SK-N-SH (cell line): ENCODE measurements around the gene AFAP1L2. TPM values are rescaled to one million over a fixed set of nuclear protein-coding genes. Genes with fewer than 3 reads are reported as not detected.

Experiments
- CTCF ChIA-PET: fragments of 300-600, 350-600 bp; formaldehyde crosslinking; extraction: SDS; loops from one replicate; lab custom pipeline; 2021; lab: Yijun Ruan, JAX
- POLR2A ChIA-PET: fragments of 350-600 bp; sonication (Branson Sonifier 250); formaldehyde crosslinking; extraction: SDS; loops from one replicate; lab custom pipeline; 2020; ENCODE audit warnings: antibody characterized with exemption, inconsistent platforms; lab: Yijun Ruan, JAX
- DNase-seq: peaks from one replicate; pipeline ENCODE4 v3.0.0; 2012
- H2AFZ ChIP-seq: fragments of 200-600 bp; sonication (generic); 2 replicates; pipeline ENCODE4 v1.8.1; 2016; ENCODE audit warnings: antibody characterized with exemption, mild to moderate bottlenecking, low read depth
- H3F3A ChIP-seq: fragments of 200-600 bp; sonication (generic); replicated peaks from 2 replicates; pipeline ENCODE3; 2016; ENCODE audit warnings: antibody characterized with exemption, mild to moderate bottlenecking; ENCODE audit not compliant: insufficient read depth
- H3K27ac ChIP-seq, 2 experiments: fragments of 200-500 bp in 1 of 2; fragments of 200-600 bp in 1 of 2; sonication (Bioruptor generic) in 1 of 2; sonication (generic), shearing (Covaris generic) in 1 of 2; 2 replicates each; pipeline versions ENCODE4 v1.5.1 to v1.6.1; 2014 to 2016; ENCODE audit warnings: low read depth in 2 of 2, inconsistent platforms in 1 of 2, low read length in 1 of 2, mild to moderate bottlenecking in 1 of 2, mixed read lengths in 1 of 2
- H3K27me3 ChIP-seq: fragments of 200-600 bp; sonication (generic), shearing (Covaris generic); 2 replicates; pipeline ENCODE4 v1.6.1; 2016; ENCODE audit warnings: mixed run types; ENCODE audit not compliant: insufficient read depth
- H3K36me3 ChIP-seq, 2 experiments: fragments of 200-500 bp in 1 of 2; fragments of 200-600 bp in 1 of 2; sonication (Bioruptor generic) in 1 of 2; sonication (generic) in 1 of 2; replicated peaks in 1 of 2; 2 replicates each; pipeline versions ENCODE3 to v1.5.1; 2014 to 2016; ENCODE audit warnings: low read length in 1 of 2, mild to moderate bottlenecking in 1 of 2; ENCODE audit not compliant: insufficient read depth in 2 of 2, control insufficient read depth in 1 of 2
- H3K4me1 ChIP-seq, 2 experiments: fragments of 200-500 bp in 1 of 2; fragments of 200-600 bp in 1 of 2; sonication (Bioruptor generic) in 1 of 2; sonication (generic), shearing (Covaris generic) in 1 of 2; 2 replicates each; pipeline versions ENCODE4 v1.5.1 to v1.6.1; 2014 to 2016; ENCODE audit warnings: low read depth in 1 of 2, low read length in 1 of 2, mixed run types in 1 of 2; ENCODE audit not compliant: insufficient read depth in 2 of 2, control insufficient read depth in 1 of 2
- H3K4me2 ChIP-seq: fragments of 200-600 bp; sonication (generic), shearing (Covaris generic); 2 replicates; pipeline ENCODE4 v1.6.1; 2017; ENCODE audit warnings: mixed run types
- H3K4me3 ChIP-seq, 2 experiments: fragments of 200-500 bp in 1 of 2; fragments of 200-600 bp in 1 of 2; sonication (Bioruptor generic) in 1 of 2; sonication (generic), shearing (Covaris generic) in 1 of 2; 2 replicates each; pipeline versions ENCODE4 v1.5.1 to v1.8.1; 2014 to 2016; ENCODE audit warnings: low read depth in 2 of 2, inconsistent platforms in 1 of 2, low read length in 1 of 2, mild to moderate bottlenecking in 1 of 2, mixed read lengths in 1 of 2, moderate library complexity in 1 of 2
- H3K79me2 ChIP-seq: fragments of 200-600 bp; sonication (generic); 2 replicates; pipeline ENCODE4 v1.8.1; 2017; ENCODE audit warnings: mild to moderate bottlenecking; ENCODE audit not compliant: insufficient read depth
- H3K9ac ChIP-seq: fragments of 200-600 bp; sonication (generic); 2 replicates; pipeline ENCODE4 v1.6.1; 2017; ENCODE audit warnings: mixed run types
- H3K9me2 ChIP-seq: fragments of 200-600 bp; sonication (generic); 2 replicates; pipeline ENCODE4 v1.6.1; 2017; ENCODE audit warnings: mixed run types
- H3K9me3 ChIP-seq: fragments of 200-600 bp; sonication (generic); 2 replicates; pipeline ENCODE4 v1.6.1; 2017; ENCODE audit warnings: mixed run types, mild to moderate bottlenecking, moderate library complexity
- H4K20me1 ChIP-seq: fragments of 200-600 bp; sonication (generic); 2 replicates; pipeline ENCODE4 v1.6.1; 2017; ENCODE audit warnings: mild to moderate bottlenecking, mixed run types; ENCODE audit not compliant: insufficient read depth
- ELF1 ChIP-seq: IDR thresholded peaks from 2 replicates; pipeline ENCODE4 v1.4.0; 2012
- EP300 ChIP-seq, 2 experiments: IDR thresholded peaks; 2 replicates each; pipeline versions ENCODE4 v1.4.0 to v1.6.1; 2012; ENCODE audit warnings: borderline replicate concordance in 1 of 2, low read depth in 1 of 2, low read length in 1 of 2
- FOSL2 ChIP-seq: IDR thresholded peaks from 2 replicates; pipeline ENCODE4 v1.4.0; 2012; ENCODE audit warnings: low read depth, mild to moderate bottlenecking, moderate library complexity, borderline replicate concordance
- FOXJ3 ChIP-seq: sonication (generic); formaldehyde crosslinking; IDR thresholded peaks from 2 replicates; pipeline ENCODE4 v1.5.1; 2020; ENCODE audit warnings: mild to moderate bottlenecking, missing genetic modification reagents
- FOXM1 ChIP-seq: IDR thresholded peaks from 2 replicates; pipeline ENCODE4 v1.4.0; 2012; ENCODE audit warnings: low read depth, mild to moderate bottlenecking
- JUND ChIP-seq: IDR thresholded peaks from 2 replicates; pipeline ENCODE4 v1.4.0; 2012
- MEF2A ChIP-seq: IDR thresholded peaks from 2 replicates; pipeline ENCODE4 v1.4.0; 2012; ENCODE audit warnings: low read depth, borderline replicate concordance
- NRF1 ChIP-seq: IDR thresholded peaks from 2 replicates; pipeline ENCODE4 v1.6.1; 2012; ENCODE audit warnings: low read depth, mild to moderate bottlenecking, low read length
- PBX3 ChIP-seq: IDR thresholded peaks from 2 replicates; pipeline ENCODE4; 2012
- RAD21 ChIP-seq: IDR thresholded peaks from 2 replicates; pipeline ENCODE4 v1.6.1; 2012; ENCODE audit warnings: mild to moderate bottlenecking, low read length
- RCOR1 ChIP-seq: fragments of 150-350 bp; IDR thresholded peaks from 2 replicates; pipeline ENCODE4 v1.6.1; 2017; ENCODE audit warnings: antibody characterized with exemption, low read length
- RFX5 ChIP-seq: IDR thresholded peaks from 2 replicates; pipeline ENCODE4 v1.6.1; 2012; ENCODE audit warnings: mild to moderate bottlenecking, improper control_type of control experiment, low read length
- RXRA ChIP-seq: IDR thresholded peaks from 2 replicates; pipeline ENCODE4 v1.4.0; 2012; ENCODE audit warnings: low read depth, mild to moderate bottlenecking, borderline replicate concordance
- SMC3 ChIP-seq: IDR thresholded peaks from 2 replicates; pipeline ENCODE4 v1.6.1; 2012; ENCODE audit warnings: low read depth, low read length, improper control_type of control experiment
- TAF1 ChIP-seq: IDR thresholded peaks from 2 replicates; pipeline ENCODE4 v1.6.1; 2012; ENCODE audit warnings: low read depth, mild to moderate bottlenecking, low read length, moderate library complexity, borderline replicate concordance
- TEAD4 ChIP-seq: IDR thresholded peaks from 2 replicates; pipeline ENCODE4 v1.4.0; 2012; ENCODE audit warnings: mild to moderate bottlenecking, borderline replicate concordance; ENCODE audit not compliant: insufficient read depth
- whole genome bisulfite sequencing: methylation state at CpG from one replicate; pipeline ENCODE4 v1.1.6; 2017; ENCODE audit warnings: low lambda C conversion rate; 5-methylcytosine and 5-hydroxymethylcytosine counted together
- polyA plus RNA-seq, 3 experiments: library from polyadenylated mRNA; depleted of rRNA; stranded (reverse); fragments of >200 nt; gene quantifications; 2 replicates each; pipeline ENCODE4 v1.2.3, GENCODE V29; 2012
- TF ChIP-seq, protein P1 (sequence below): fragments of 200-600 bp; sonication (generic); IDR thresholded peaks from 2 replicates; pipeline ENCODE4 v1.6.1; 2017; ENCODE audit warnings: antibody characterized with exemption, mild to moderate bottlenecking, moderate library complexity
- TF ChIP-seq, protein P2 (sequence below): IDR thresholded peaks from 2 replicates; pipeline ENCODE4 v1.4.0; 2012; ENCODE audit warnings: low read depth

The AFAP1L2 gene
- polyA plus RNA-seq, 1 of the 3 experiments (the other 2 are of a cell fraction) = 0.54 TPM

DNA sequence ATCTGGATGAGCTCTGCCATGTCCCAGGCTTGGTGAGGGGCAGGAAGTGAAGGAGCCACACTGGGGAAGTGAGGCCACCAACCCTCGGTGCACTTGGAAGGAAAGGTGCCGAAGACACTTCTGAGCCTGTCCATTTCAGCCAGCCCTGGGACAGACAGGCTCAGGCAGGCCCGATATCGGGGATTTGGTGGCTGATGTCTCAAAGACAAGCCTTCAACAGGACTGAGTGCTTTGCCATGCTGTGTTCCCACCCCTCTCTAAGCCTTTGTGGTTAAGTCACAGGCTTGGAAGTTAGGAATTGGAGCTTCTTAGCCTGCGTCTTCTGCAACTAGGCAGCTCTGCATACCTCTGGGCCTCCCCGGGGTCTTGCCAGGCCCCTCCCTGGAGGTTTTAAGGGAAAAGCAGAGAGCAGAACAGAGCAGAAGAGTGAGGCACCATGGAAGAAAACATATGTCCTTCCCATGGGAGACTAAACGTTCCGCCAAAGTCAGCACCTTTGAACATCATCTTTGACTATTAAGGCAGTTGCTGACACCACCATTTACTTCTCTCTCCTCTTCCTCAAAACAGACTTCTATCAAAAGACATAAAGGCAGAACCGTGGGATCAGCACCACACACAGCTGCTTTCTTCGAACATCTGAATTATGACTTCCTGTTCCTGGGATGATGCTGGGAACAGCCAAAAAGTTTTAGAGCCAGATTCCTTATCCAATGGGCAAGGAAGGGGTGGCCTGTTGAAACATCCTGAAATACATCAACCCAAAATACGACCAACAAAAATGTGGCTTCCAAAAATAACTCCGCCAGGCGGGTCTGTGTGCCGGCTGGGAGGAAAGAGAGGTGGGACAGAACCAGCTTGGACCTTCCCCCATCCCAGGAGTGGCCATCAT, 71.8 kb downstream of the AFAP1L2 start:
- no peaks in the 10 kb centered on the region for H3K9me3 ChIP-seq
- ChIA-PET POLR2A (no interaction called here), CTCF (interaction anchor here (1.1 to 2.6 kb wide), 2 partner anchors 28 to 44 kb away, joined by 4 to 11 read pairs; no protein-coding TSS in a partner anchor)
- no peaks in the 10 kb centered on the region; a peak in 1 of 4 replicates for H3K4me1 ChIP-seq
- H3K9ac ChIP-seq = no peak overlapping the region
- H3K4me2 ChIP-seq = no peak overlapping the region
- H3K27me3 ChIP-seq = peaks cover 5% of the 10 kb centered on the region; the same call in 1 of the 2 replicates
- no peak overlapping the region for H2AFZ ChIP-seq
- no peaks in the 10 kb centered on the region for H3K79me2 ChIP-seq
- H3K27ac ChIP-seq = no peak overlapping the region
- no peak overlapping the region for H3K4me3 ChIP-seq
- no peaks in the 10 kb centered on the region for H3K36me3 ChIP-seq
- H4K20me1 ChIP-seq = no peaks in the 10 kb centered on the region
- WGBS = 71% methylated on average over 11 of the region's 14 CpGs
- no peaks in the 10 kb centered on the region for H3K9me2 ChIP-seq
- H3F3A ChIP-seq = no peaks in the 10 kb centered on the region
- no peak for DNase-seq
- TF ChIP-seq MEF2A (no peak), EP300 (IDR thresholded peaks at IDR 0.05; ENCODE audit: borderline replicate concordance in 1 of 2, low read depth in 1 of 2, low read length in 1 of 2) (no peak), RFX5 (no peak), FOXM1 (no peak), RXRA (no peak), ELF1 (no peak), PBX3 (no peak), FOXJ3 (no peak), NRF1 (no peak)
- TF ChIP-seq, all 33 proteins: peak for 0

GRCh38 chr10:114329634-114330365, 74.5 kb downstream of the AFAP1L2 start:
- no peak overlapping the region for H2AFZ ChIP-seq
- no peak for TF ChIP-seq EP300 (IDR thresholded peaks at IDR 0.05; ENCODE audit: borderline replicate concordance in 1 of 2, low read depth in 1 of 2, low read length in 1 of 2)
- TF ChIP-seq, protein P1, sequence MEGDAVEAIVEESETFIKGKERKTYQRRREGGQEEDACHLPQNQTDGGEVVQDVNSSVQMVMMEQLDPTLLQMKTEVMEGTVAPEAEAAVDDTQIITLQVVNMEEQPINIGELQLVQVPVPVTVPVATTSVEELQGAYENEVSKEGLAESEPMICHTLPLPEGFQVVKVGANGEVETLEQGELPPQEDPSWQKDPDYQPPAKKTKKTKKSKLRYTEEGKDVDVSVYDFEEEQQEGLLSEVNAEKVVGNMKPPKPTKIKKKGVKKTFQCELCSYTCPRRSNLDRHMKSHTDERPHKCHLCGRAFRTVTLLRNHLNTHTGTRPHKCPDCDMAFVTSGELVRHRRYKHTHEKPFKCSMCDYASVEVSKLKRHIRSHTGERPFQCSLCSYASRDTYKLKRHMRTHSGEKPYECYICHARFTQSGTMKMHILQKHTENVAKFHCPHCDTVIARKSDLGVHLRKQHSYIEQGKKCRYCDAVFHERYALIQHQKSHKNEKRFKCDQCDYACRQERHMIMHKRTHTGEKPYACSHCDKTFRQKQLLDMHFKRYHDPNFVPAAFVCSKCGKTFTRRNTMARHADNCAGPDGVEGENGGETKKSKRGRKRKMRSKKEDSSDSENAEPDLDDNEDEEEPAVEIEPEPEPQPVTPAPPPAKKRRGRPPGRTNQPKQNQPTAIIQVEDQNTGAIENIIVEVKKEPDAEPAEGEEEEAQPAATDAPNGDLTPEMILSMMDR = no peak
- no peak for TF ChIP-seq FOSL2
- no peak for TF ChIP-seq TEAD4
- TF ChIP-seq TAF1 = no peak
- no peak for TF ChIP-seq RFX5
- no peak for TF ChIP-seq RXRA
- no peak for TF ChIP-seq JUND
- TF ChIP-seq, protein P2, sequence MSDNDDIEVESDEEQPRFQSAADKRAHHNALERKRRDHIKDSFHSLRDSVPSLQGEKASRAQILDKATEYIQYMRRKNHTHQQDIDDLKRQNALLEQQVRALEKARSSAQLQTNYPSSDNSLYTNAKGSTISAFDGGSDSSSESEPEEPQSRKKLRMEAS = no peak
- TF ChIP-seq ELF1 = no peak
- no peak for TF ChIP-seq RCOR1
- TF ChIP-seq RAD21 = no peak
- no peak for TF ChIP-seq SMC3
- DNase-seq = no peak
- no peak overlapping the region for H3K4me3 ChIP-seq
- ChIA-PET CTCF (interaction anchor here (1.4 to 1.5 kb wide), 2 partner anchors 11 to 26 kb away, joined by 3 to 5 read pairs; no protein-coding TSS in a partner anchor), POLR2A (no interaction called here)
- H4K20me1 ChIP-seq = no peaks in the 10 kb centered on the region
- H3K9me2 ChIP-seq = no peaks in the 10 kb centered on the region
- H3K4me2 ChIP-seq = no peak overlapping the region
- no peak overlapping the region for H3K9ac ChIP-seq
- H3F3A ChIP-seq = no peaks in the 10 kb centered on the region
- H3K27ac ChIP-seq = no peak overlapping the region
- no peaks in the 10 kb centered on the region for H3K79me2 ChIP-seq
- no peaks in the 10 kb centered on the region for H3K36me3 ChIP-seq
- WGBS = 74% methylated on average over 5 of the region's 10 CpGs
- no peaks in the 10 kb centered on the region for H3K9me3 ChIP-seq
- peaks cover 4% of the 10 kb centered on the region; the same call in 1 of the 2 replicates for H3K27me3 ChIP-seq
- no peaks in the 10 kb centered on the region; a peak in 1 of 4 replicates for H3K4me1 ChIP-seq
